Endothelial cell of umbilical vein (primary cell): ENCODE results near the gene DLD. TPM values are rescaled to one million over a fixed set of nuclear protein-coding genes. Genes with fewer than 3 reads are reported as not detected.

Experiments used
- BruUV-seq: library from RNA; stranded (reverse); fragments of 400-500 nt; replicated peaks from 2 replicates; lab custom pipeline; 2021; lab: Mats Ljungman, UMichigan
- CTCF ChIA-PET: fragments of 300-600, 350-600 bp; sonication (Branson Sonifier 250); formaldehyde crosslinking; loops from one replicate; lab custom pipeline; 2021; ENCODE audit warnings: antibody characterized with exemption, inconsistent platforms; lab: Charles Lee
- POLR2A ChIA-PET: fragments of 300-600, 350-600 bp; sonication (Branson Sonifier 250); formaldehyde crosslinking; loops from one replicate; lab custom pipeline; 2021; ENCODE audit warnings: antibody characterized with exemption, inconsistent platforms; lab: Charles Lee
- DNase-seq: peaks from one replicate; pipeline ENCODE4 v3.0.0-alpha.2; 2011; ENCODE audit warnings: low read depth, low spot score
- FAIRE-seq: peaks from 2 replicates; lab custom pipeline; 2011; peaks lifted over from hg19 to GRCh38; lab: Jason Lieb, UNC
- H2AFZ ChIP-seq: 2 replicates; pipeline ENCODE4 v1.6.0; 2012; ENCODE audit warnings: low read depth, low read length, control low read depth, inconsistent platforms
- H3K27ac ChIP-seq: 2 replicates; pipeline ENCODE4 v1.5.1; 2011; ENCODE audit warnings: low read depth, mild to moderate bottlenecking, control low read depth, low read length, moderate library complexity; ENCODE audit not compliant: insufficient read depth
- H3K27me3 ChIP-seq, 2 experiments: 2 replicates each; pipeline versions ENCODE4 v1.6.0 to v1.6.1; 2011; ENCODE audit warnings: low read length in 2 of 2, mixed read lengths in 1 of 2; ENCODE audit not compliant: control insufficient read depth in 2 of 2, insufficient read depth in 2 of 2
- H3K36me3 ChIP-seq, 2 experiments: 2 replicates in 1 of 2; 3 replicates in 1 of 2; pipeline ENCODE4 v1.5.1; 2011; ENCODE audit warnings: low read length in 2 of 2, mild to moderate bottlenecking in 1 of 2, moderate library complexity in 1 of 2; ENCODE audit not compliant: control insufficient read depth in 2 of 2, insufficient read depth in 2 of 2; ENCODE audit errors: extremely low read depth in 1 of 2
- H3K4me1 ChIP-seq: 3 replicates; pipeline ENCODE4 v1.5.1; 2011; ENCODE audit warnings: mild to moderate bottlenecking, low read length; ENCODE audit not compliant: control insufficient read depth, insufficient read depth; ENCODE audit errors: extremely low read depth
- H3K4me2 ChIP-seq: 2 replicates; pipeline ENCODE4 v1.6.1; 2011; ENCODE audit warnings: low read length, control low read depth, mixed read lengths; ENCODE audit not compliant: insufficient read depth
- H3K4me3 ChIP-seq, 3 experiments: fragments of 200-600 bp in 1 of 3; sonication (generic), shearing (Covaris generic) in 1 of 3; replicated peaks in 1 of 3; 2 replicates each; pipeline ENCODE4 v1.5.1; 2011 to 2016; ENCODE audit warnings: control low read depth in 3 of 3, low read length in 3 of 3, mild to moderate bottlenecking in 2 of 3, inconsistent platforms in 1 of 3, low read depth in 1 of 3, moderate library complexity in 1 of 3; ENCODE audit not compliant: insufficient read depth in 1 of 3
- H3K79me2 ChIP-seq: 2 replicates; pipeline ENCODE4 v1.6.0; 2012; ENCODE audit warnings: low read length, inconsistent platforms; ENCODE audit not compliant: control insufficient read depth, insufficient read depth
- H3K9ac ChIP-seq: replicated peaks from 2 replicates; pipeline ENCODE3; 2011; ENCODE audit warnings: low read length, control low read depth; ENCODE audit not compliant: insufficient read depth; ENCODE audit errors: extremely low read depth
- H3K9me1 ChIP-seq: replicated peaks from 3 replicates; pipeline ENCODE4 v1.6.0; 2011; ENCODE audit warnings: mild to moderate bottlenecking, low read length; ENCODE audit not compliant: control insufficient read depth, insufficient read depth; ENCODE audit errors: extremely low read depth
- H3K9me3 ChIP-seq: replicated peaks from 2 replicates; pipeline ENCODE4 v1.5.1; 2012; ENCODE audit warnings: low read length, inconsistent platforms; ENCODE audit not compliant: control insufficient read depth, insufficient read depth
- H4K20me1 ChIP-seq: replicated peaks from 2 replicates; pipeline ENCODE3; 2011; ENCODE audit warnings: mild to moderate bottlenecking, low read length; ENCODE audit not compliant: control insufficient read depth, insufficient read depth; ENCODE audit errors: extremely low read depth
- CTCF ChIP-seq, 2 donors: IDR thresholded peaks; 1 replicate in 1 of 2; 2 replicates in 1 of 2; pipeline ENCODE4 v1.5.1; 2011; ENCODE audit warnings: low read length in 2 of 2, mild to moderate bottlenecking in 2 of 2, moderate library complexity in 2 of 2, control low read depth in 1 of 2, inconsistent platforms in 1 of 2, low read depth in 1 of 2; ENCODE audit not compliant: insufficient read depth in 1 of 2; ENCODE audit errors: extremely low read depth in 1 of 2
- EZH2 ChIP-seq: IDR thresholded peaks from 2 replicates; pipeline ENCODE4 v1.6.1; 2012; ENCODE audit warnings: borderline replicate concordance, low read depth, mild to moderate bottlenecking, moderate library complexity, low read length, inconsistent platforms; ENCODE audit not compliant: severe bottlenecking
- FOS ChIP-seq: IDR thresholded peaks from 2 replicates; pipeline ENCODE4 v1.6.1; 2011; ENCODE audit warnings: mild to moderate bottlenecking, low read length, moderate library complexity, borderline replicate concordance; ENCODE audit not compliant: insufficient read depth
- GATA2 ChIP-seq: IDR thresholded peaks from 2 replicates; pipeline ENCODE4 v1.7.0; 2011; ENCODE audit warnings: low read depth, mild to moderate bottlenecking, moderate library complexity, mixed read lengths, low read length; ENCODE audit not compliant: insufficient read length, insufficient read depth
- JUN ChIP-seq: IDR thresholded peaks from 2 replicates; pipeline ENCODE4 v1.6.1; 2011; ENCODE audit warnings: borderline replicate concordance, low read depth; ENCODE audit not compliant: insufficient read length, insufficient read depth
- MYC ChIP-seq: IDR thresholded peaks from one replicate; pipeline ENCODE4 v1.6.1; 2011; ENCODE audit warnings: mild to moderate bottlenecking, low read depth, low read length
- POLR2A ChIP-seq: IDR thresholded peaks from 2 replicates; pipeline ENCODE4 v1.6.1; 2012; ENCODE audit warnings: low read depth, mild to moderate bottlenecking, control low read depth, low read length
- POLR2AphosphoS5 ChIP-seq: IDR thresholded peaks from 2 replicates; pipeline ENCODE4 v1.6.1; 2012; ENCODE audit warnings: low read depth, mild to moderate bottlenecking, control low read depth, low read length, moderate library complexity; ENCODE audit not compliant: insufficient read depth
- dilution Hi-C: fragments of 300-500 bp; cut with MboI; formaldehyde crosslinking; loops from one replicate; pipeline ENCODE4 v1.15.0; 2019; ENCODE audit warnings: low sequenced_read_pairs; ENCODE audit not compliant: extremely low pct_ligation_motif_present
- intact Hi-C: fragments of 100-400 bp; cut with micrococcal nuclease; formaldehyde crosslinking; loops from one replicate; pipeline ENCODE4 v1.10.0; 2022
- polyA plus RNA-seq, 4 experiments: library from polyadenylated mRNA; depleted of rRNA in 3 of 4; stranded (reverse) in 3 of 4; unstranded in 1 of 4; fragments of >200 nt; gene quantifications; 2 replicates each; pipeline versions ENCODE4 v1.2.1 to v1.2.3, GENCODE V29; 2011 to 2012; ENCODE audit warnings: missing spikeins in 1 of 4
- total RNA-seq: library from RNA; stranded (reverse); gene quantifications from 2 replicates; pipeline ENCODE4 v1.2.3, GENCODE V29; 2021

The DLD gene
- total and polyA plus RNA-seq, 2 donors (not counting 3 experiments of a cell fraction or from before 2014, with no cell fraction given), result 61.7 to 95.0 TPM

- Histone ChIP-seq H3K4me1 (peaks cover 5% of the 10 kb centered on the region), H3K9me1 (no peaks in the 10 kb centered on the region), H3K9me3 (no peaks in the 10 kb centered on the region), H3K36me3 (no peaks in the 10 kb centered on the region), H3K9ac (no peak overlapping the region), H3K79me2 (no peaks in the 10 kb centered on the region), H3K4me2 (no peak overlapping the region), H2AFZ (peak overlapping the region; percentile 94), H3K27me3 (peaks cover 0 to 2% of the 10 kb centered on the region in 2 experiments), H3K27ac (no peak overlapping the region), H4K20me1 (no peaks in the 10 kb centered on the region), H3K4me3 (no peak overlapping the region)
- no TSS peak for BruUV-seq
- ChIA-PET CTCF (interaction anchor here (0.9 to 5.4 kb wide), 3 partner anchors 9 to 13 kb away, joined by 3 to 26 read pairs (median 12); no protein-coding TSS in a partner anchor), POLR2A (no interaction called here)
- DNase-seq (peak; percentile 78), FAIRE-seq (no peak)
- intact Hi-C loops, result no loop called here
- TF ChIP-seq GATA2, result no peak
- TF ChIP-seq MYC, result no peak
- no peak for TF ChIP-seq POLR2A
- peak; percentile 62 for TF ChIP-seq FOS
- TF ChIP-seq POLR2AphosphoS5, result no peak
- dilution Hi-C loops, result no loop called here
Observed at GRCh38 chr7:107865956-107866775, 24.8 kb upstream of the DLD start.

DNA sequence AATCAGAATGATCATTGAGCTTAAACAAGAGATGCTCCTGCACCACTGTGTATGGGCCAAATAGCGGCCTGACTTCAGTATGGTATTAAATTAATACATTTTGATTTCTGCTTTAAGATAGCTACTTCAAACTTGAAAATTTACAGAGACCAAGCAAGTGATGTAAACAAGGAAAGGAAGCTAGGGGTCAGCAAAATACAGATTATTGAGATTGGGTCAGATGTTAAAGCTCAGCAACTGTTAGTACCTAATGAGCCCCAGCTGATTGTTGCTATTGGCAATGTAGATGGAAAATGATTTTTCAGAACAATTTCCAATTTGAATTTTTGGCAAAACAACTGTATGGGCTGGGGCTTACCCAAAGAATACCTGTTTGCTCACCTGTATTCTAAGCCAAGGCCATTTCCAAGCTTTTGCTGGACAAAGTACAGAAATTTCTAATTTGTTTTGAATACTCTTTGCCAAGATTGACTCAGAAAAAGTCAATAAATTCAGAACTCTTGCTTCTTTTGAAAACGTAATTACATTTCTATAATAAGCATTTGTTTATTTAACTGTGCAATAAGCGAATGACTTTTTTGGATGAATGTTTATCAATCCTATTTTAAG lies 23.0 kb upstream of the DLD start:
- TF ChIP-seq CTCF (IDR thresholded peaks at IDR 0.05; ENCODE audit: extremely low read depth in 1 of 2, insufficient read depth in 1 of 2, low read depth in 1 of 2, low read length in 2 of 2) (no peak), GATA2 (no peak), JUN (no peak), EZH2 (no peak), MYC (no peak)
- Histone ChIP-seq H3K9me1 (no peaks in the 10 kb centered on the region), H3K4me1 (peaks cover 5% of the 10 kb centered on the region), H3K4me2 (no peak overlapping the region), H2AFZ (no peak overlapping the region), H3K4me3 (no peak overlapping the region), H3K36me3 (no peaks in the 10 kb centered on the region), H3K79me2 (no peaks in the 10 kb centered on the region), H3K9me3 (no peaks in the 10 kb centered on the region), H3K27ac (no peak overlapping the region), H4K20me1 (no peaks in the 10 kb centered on the region), H3K9ac (no peak overlapping the region), H3K27me3 (peaks cover 5 to 7% of the 10 kb centered on the region in 2 experiments)
- POLR2A ChIA-PET, result no interaction called here
- FAIRE-seq, result no peak
- intact Hi-C loops, result no loop called here
- no TSS peak for BruUV-seq
- dilution Hi-C loops, result no loop called here
- no peak for DNase-seq
- CTCF ChIA-PET, result interaction anchor here (0.7 to 5.4 kb wide), 5 partner anchors 11 to 125 kb away, joined by 3 to 26 read pairs (median 3); partner anchors contain the start of gene CBLL1
